HUDEP-2 (cell line): Measurements from ENCODE around the gene HIPK4.

ENCODE experiments used
- DNase-seq, 76 experiments: peaks; one replicate each; lab custom pipeline; 2025; ENCODE audit not compliant: unreplicated experiment in 76 of 76; lab: John Stamatoyannopoulos, UW

HIPK4 gene

DNA sequence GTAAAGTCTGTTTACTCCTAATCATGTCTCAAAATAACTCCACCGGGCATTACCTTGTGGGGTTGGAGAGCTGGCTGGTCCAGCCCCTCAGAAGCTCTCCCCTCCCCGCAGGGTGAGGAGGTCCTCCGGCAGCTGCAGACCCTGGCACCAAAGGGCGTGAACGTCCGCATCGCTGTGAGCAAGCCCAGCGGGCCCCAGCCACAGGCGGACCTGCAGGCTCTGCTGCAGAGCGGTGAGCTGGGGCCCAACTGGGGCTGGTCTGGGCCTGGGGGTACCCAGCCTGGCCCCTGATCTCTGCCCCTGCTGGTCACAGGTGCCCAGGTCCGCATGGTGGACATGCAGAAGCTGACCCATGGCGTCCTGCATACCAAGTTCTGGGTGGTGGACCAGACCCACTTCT, 20.2 kb downstream of the HIPK4 start:
- no peak for DNase-seq

DNA sequence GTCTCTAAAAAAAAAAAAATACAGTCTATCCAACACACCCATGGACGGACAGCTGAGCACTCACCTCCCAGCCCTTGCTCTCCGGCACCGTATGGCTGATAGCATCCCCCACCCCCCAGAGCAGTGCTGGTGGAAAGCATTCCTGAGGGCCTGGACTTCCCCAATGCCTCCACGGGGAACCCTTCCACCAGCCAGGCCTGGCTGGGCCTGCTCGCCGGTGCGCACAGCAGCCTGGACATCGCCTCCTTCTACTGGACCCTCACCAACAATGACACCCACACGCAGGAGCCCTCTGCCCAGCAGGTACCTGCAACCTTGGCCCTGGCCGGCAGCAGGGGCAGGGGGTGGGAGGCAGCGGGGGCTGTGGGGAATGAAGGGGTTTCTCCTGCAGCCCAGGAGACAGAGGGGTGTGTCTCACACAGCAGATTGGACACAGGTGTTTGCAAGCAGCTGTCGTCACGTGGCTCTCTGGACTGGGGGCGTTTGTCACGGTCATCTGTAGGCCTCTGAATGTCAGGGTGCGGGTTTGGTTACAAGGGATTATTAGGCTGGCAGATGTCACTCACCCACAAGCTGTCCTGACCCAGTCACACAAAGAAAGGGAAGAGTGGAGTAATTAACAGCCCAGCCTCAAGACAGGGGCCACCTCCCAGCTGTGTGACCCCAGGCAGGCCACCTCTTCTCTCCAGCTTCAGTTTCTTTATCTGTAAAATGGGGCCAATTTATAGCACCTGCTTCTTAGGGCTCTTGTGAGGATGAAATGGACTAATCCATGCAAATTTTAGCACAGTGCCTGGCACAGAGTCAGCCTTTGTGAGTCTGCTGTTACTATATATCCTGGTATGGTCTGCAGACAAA, 22.2 kb downstream of the HIPK4 start:
- no peak for DNase-seq

DNA sequence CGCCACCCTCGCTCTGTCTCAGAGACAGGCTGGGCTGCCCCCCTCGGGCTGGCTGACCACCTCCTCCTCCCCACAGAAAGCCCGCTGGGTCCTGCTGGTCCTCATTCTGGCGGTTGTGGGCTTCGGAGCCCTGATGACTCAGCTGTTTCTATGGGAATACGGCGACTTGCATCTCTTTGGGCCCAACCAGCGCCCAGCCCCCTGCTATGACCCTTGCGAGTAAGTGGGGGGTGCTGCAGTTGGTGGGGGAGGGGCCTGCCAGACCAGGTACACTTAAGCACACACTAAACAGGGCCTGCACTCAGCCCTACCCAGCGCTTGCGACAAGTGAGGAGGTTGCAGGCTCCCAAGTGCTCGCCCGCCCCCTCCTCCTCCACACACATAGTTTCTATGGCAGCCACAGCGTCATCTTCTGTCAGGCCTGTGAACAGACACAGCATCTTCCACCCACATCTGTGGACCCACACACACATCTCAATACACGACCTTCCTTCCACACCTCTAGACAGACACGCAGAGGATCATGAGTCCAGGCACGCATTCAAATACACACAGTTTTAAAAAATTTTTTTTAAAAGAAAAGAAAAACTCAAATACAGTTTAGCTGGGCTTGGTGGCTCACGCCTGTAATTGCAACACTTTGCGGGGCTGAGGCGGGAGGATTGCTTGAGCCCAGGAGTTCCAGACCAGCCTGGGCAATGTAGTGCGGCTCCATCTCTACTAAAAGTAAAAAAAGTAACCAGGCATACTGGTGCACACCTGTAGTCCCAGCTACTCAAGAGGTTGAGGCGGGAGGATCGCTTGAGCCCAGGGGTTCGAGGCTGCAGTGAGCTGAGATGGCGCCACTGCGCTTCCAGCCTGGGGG, 23.1 kb downstream of the HIPK4 start:
- DNase-seq: peak in 23 of 76 experiments; percentile 5 to 75 (median 33)

DNA sequence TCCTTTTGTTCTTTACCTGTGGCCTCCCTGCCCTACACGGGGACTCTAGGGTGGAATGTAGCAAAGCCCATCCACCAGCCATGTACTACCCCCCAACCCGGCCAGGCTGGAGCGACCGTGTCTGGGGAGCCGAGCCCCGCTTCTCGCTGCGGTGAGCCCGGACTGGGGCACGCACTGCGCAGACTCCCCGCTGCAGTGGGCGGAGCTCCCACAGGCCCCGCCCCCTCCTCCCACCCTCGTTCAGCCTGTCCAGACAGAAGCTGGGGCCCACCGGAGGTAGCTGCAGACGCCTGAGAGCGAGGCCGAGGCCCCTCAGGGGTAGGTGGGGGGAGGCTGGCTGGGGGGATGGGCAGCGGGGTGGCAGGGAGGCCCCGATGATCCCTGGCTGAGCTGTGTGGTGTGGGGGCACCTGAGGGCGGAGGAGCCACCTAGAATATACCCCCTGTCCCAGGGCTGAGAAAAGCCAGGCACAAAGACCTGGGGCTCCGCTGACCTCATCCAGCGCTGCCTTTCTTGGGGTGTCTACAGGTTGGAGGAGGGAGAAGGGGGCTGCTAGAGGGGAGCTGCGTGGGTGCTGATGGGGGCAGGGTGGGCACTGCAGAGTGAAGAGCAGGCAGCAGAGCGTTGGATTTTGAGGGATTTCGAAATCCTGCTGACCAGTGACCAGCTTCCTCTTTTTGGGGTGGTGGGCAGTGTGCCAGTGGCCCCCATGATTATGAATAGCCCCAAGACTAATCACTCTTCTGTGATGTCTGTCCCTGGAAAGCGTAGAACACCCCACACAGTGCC, 24.2 kb downstream of the HIPK4 start:
- peak in 74 of 76 experiments; percentile 26 to 98 (median 88) for DNase-seq

GRCh38 chr19:40365010-40365409, 25.0 kb downstream of the HIPK4 start:
- peak in 7 of 76 experiments; percentile 18 to 47 (median 36) for DNase-seq

- DNase-seq: peak in 43 of 76 experiments; percentile 9 to 71 (median 31)
These were observed 26.9 kb downstream of the HIPK4 start for GRCh38 chr19:40363069-40363468.

- no peak for DNase-seq
These were observed 27.8 kb downstream of the HIPK4 start for GRCh38 chr19:40362160-40362559.

DNA sequence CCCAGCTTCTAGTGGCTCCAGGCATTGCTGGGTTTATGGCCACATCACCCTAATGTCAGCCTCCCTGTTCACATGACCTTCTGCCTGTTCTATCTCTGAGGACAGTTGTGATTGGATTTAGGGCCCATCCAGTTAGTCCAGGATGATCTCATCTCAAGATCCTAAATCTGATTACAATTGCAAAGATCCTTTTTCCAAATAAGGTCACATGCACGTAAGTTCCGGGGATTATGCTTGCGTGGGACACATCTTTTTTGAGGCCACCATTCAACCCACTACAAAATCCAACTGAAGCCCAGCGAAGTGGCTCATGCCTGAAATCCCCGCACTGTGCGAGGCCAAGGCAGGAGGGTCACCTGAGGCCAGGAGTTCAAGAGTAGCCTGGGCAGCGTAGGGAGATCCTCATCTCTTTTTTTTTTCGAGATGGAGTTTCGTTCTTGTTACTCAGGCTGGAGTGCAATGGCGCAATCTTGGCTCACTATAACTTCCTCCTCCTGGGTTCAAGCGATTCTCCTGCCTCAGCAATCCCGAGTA, 29.2 kb downstream of the HIPK4 start:
- no peak for DNase-seq

GRCh38 chr19:40360020-40360707, 29.8 kb downstream of the HIPK4 start:
- no peak for DNase-seq

DNA sequence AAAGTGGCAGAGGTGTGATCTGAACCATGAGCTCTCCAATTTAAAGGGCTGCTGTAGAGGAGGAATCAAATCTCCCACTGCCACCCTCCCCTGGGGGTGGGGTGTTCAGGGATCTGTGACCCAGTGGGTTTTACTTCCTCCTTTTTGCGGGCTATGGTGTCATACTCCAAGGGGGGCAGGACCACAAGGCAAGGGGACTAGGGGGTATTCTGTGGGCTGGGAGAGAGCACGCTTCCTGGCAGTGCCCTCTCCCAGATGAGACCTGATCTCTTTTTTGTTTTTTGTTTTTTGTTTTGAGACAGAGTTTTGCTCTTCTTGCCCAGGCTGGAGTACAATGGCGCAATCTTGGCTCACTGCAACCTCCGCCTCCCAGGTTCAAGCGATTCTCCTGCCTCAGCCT, 31.2 kb downstream of the HIPK4 start:
- no peak for DNase-seq

DNA sequence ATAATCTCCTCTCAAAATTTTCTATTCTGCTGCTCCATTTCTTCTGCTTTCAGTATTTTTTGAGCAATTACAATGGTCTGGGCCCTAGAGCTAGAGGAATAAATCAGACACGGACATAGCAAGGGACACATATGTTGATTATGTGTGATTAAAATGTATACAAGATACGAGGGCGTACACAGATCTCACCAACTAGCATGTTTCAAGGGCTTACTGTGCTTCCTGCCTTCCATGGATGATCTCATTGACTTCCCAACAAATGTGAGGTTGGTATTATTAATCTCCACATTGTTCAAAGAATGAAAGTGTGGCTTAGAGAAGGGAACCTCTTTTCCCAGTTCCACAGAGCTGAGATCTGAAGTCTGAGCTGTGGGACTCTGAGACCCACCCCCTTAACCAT, 32.3 kb downstream of the HIPK4 start:
- no peak for DNase-seq

DNA sequence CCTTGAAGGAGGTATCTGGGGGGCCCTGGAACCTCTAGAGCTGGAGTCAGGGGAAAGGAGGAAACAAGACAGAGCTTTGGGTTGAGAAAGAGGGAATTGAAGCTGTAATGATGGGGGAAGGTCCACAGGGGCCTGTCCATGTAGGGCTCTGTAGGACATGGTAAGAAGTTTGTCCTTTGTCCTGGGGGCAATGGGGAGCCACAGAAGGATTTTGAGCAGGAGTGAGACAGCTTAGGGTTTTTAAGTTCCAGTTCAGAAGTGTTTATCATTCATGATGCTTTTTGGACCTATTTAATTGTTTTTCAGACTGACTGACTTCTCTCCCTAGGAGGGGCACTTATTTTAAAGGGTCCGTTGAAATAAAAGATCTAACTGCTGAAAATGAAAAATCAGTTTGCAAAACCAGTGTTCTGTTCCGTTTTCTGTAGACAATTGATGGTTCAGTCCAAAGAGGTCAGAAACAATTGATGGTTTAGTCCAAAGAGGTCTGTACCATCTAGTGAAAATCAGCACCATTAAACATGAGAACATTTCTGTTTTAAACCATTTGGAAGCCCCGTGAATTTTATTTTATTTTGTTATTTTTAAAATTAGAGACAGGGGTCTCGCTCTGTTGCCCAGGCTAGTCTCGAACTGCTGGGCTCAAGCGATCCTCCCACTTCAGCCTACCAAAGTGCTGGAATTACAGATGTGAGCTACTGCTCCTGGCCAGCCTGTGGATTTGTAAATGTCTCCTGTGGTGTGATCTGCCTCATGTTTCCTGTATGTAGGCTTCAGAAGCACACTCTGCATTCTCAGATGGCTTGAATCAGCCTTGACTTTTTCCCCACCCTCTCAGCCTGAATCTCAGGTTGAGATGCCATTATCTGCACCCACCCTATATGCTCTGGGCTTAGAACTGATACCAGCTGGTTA, 33.0 kb downstream of the HIPK4 start:
- DNase-seq: no peak

- DNase-seq: no peak
These were observed 33.9 kb downstream of the HIPK4 start for GRCh38 chr19:40355975-40356680.

- DNase-seq: peak in 2 of 76 experiments; percentile 28 to 42
These were observed 40.9 kb downstream of the HIPK4 start for GRCh38 chr19:40348961-40349507.

- DNase-seq: peak; percentile 80 to 100 (median 100)
These were observed 41.7 kb downstream of the HIPK4 start, which contains the start of the genes C19orf47 and PLD3 for GRCh38 chr19:40348125-40348913. TSS of gene C19orf47 (minus strand) at chr19:40348397. CDS start at chr19:40341857, 6,540 bp downstream. TSS of gene PLD3 (plus strand) at chr19:40348695. CDS start at chr19:40366484, 17,789 bp downstream.

DNA sequence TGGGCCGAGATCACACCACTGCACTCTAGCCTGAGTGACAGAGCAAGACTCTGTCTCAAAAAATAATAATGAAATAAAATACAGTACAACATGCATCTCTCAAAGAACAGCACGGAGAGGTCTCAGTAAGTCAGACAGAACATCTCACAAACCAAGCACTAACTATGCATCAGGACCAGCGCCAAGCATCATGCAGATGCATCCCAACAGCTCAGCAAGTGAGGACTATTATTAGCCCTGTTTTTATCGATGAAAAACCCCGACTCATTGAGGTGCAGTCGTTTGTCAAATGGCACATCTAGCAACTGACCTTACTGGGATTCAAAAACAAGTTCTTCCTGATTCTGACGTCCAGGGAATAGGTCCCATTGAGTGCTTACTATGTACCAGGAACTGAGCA, 45.6 kb downstream of the HIPK4 start:
- no peak for DNase-seq
